HEK293 (cell line): ENCODE data around the gene RHBDL3.

Source experiments
- GLIS1 ChIP-seq: fragments of 450-650 bp; formaldehyde crosslinking; IDR thresholded peaks from 2 replicates; pipeline ENCODE4 v1.5.1; 2016; ENCODE audit warnings: missing biosample characterization, missing genetic modification characterization
- GLIS2 ChIP-seq: fragments of 450-650 bp; formaldehyde crosslinking; IDR thresholded peaks from 2 replicates; pipeline ENCODE4 v1.5.1; 2016; ENCODE audit warnings: missing biosample characterization, missing genetic modification characterization
- PRDM2 ChIP-seq: fragments of 450-650 bp; formaldehyde crosslinking; IDR thresholded peaks from 2 replicates; pipeline ENCODE4 v1.5.1; 2016; ENCODE audit warnings: missing biosample characterization, missing genetic modification characterization, borderline replicate concordance
- SCRT1 ChIP-seq: fragments of 450-650 bp; formaldehyde crosslinking; IDR thresholded peaks from 2 replicates; pipeline ENCODE4 v1.5.1; 2016; ENCODE audit warnings: missing biosample characterization, missing genetic modification characterization, borderline replicate concordance
- TCF7L2 ChIP-seq: IDR thresholded peaks from 2 replicates; pipeline ENCODE4 v1.6.1; 2011; ENCODE audit warnings: low read depth, mild to moderate bottlenecking, inconsistent platforms, low read length, moderate library complexity, borderline replicate concordance
- YY2 ChIP-seq: fragments of 450-650 bp; formaldehyde crosslinking; IDR thresholded peaks from 2 replicates; pipeline ENCODE4 v1.5.1; 2016; ENCODE audit warnings: missing biosample characterization, missing genetic modification characterization
- ZBTB20 ChIP-seq: fragments of 450-650 bp; formaldehyde crosslinking; IDR thresholded peaks from 2 replicates; pipeline ENCODE4 v1.5.1; 2016; ENCODE audit warnings: missing biosample characterization, missing genetic modification characterization
- ZBTB44 ChIP-seq: fragments of 450-650 bp; IDR thresholded peaks from 2 replicates; pipeline ENCODE4 v1.5.1; 2018; ENCODE audit warnings: missing biosample characterization, mild to moderate bottlenecking, missing genetic modification characterization
- ZNF10 ChIP-seq: fragments of 450-650 bp; formaldehyde crosslinking; IDR thresholded peaks from 2 replicates; pipeline ENCODE4 v1.5.1; 2017; ENCODE audit warnings: missing biosample characterization, missing genetic modification characterization
- ZNF184 ChIP-seq: fragments of 450-650 bp; IDR thresholded peaks from 2 replicates; pipeline ENCODE4 v1.5.1; 2018; ENCODE audit warnings: missing biosample characterization, mild to moderate bottlenecking, missing genetic modification characterization
- ZNF2 ChIP-seq: fragments of 450-650 bp; formaldehyde crosslinking; IDR thresholded peaks from 2 replicates; pipeline ENCODE4 v1.5.1; 2016; ENCODE audit warnings: missing biosample characterization, missing genetic modification characterization
- ZNF280D ChIP-seq: fragments of 450-650 bp; formaldehyde crosslinking; IDR thresholded peaks from 2 replicates; pipeline ENCODE4 v1.5.1; 2016; ENCODE audit warnings: missing biosample characterization, missing genetic modification characterization
- ZNF311 ChIP-seq: fragments of 450-650 bp; formaldehyde crosslinking; IDR thresholded peaks from 2 replicates; pipeline ENCODE4 v1.5.1; 2017; ENCODE audit warnings: missing biosample characterization, missing genetic modification characterization, borderline replicate concordance
- ZNF335 ChIP-seq: fragments of 450-650 bp; formaldehyde crosslinking; conservative IDR thresholded peaks from 2 replicates; pipeline ENCODE4 v1.5.1; 2016; ENCODE audit warnings: missing biosample characterization, missing genetic modification characterization
- ZNF398 ChIP-seq: fragments of 450-650 bp; formaldehyde crosslinking; IDR thresholded peaks from 2 replicates; pipeline ENCODE4 v1.5.1; 2017; ENCODE audit warnings: missing biosample characterization, missing genetic modification characterization
- ZNF48 ChIP-seq: fragments of 450-650 bp; formaldehyde crosslinking; IDR thresholded peaks from 2 replicates; pipeline ENCODE4 v1.5.1; 2016; ENCODE audit warnings: missing biosample characterization, missing genetic modification characterization
- ZNF510 ChIP-seq: fragments of 450-650 bp; formaldehyde crosslinking; IDR thresholded peaks from 2 replicates; pipeline ENCODE4 v1.5.1; 2018; ENCODE audit warnings: mild to moderate bottlenecking, missing genetic modification characterization, missing biosample characterization; ENCODE audit not compliant: insufficient replicate concordance
- ZNF585B ChIP-seq: fragments of 450-650 bp; formaldehyde crosslinking; IDR thresholded peaks from 2 replicates; pipeline ENCODE4 v1.5.1; 2016; ENCODE audit warnings: missing biosample characterization, missing genetic modification characterization
- ZNF596 ChIP-seq: fragments of 450-650 bp; IDR thresholded peaks from 2 replicates; pipeline ENCODE4 v1.5.0; 2018; ENCODE audit warnings: missing biosample characterization, mild to moderate bottlenecking, missing genetic modification characterization, moderate library complexity
- ZNF610 ChIP-seq: fragments of 450-650 bp; formaldehyde crosslinking; IDR thresholded peaks from 2 replicates; pipeline ENCODE4 v1.5.1; 2016; ENCODE audit warnings: missing biosample characterization, missing genetic modification characterization, borderline replicate concordance
- ZNF639 ChIP-seq: fragments of 450-650 bp; formaldehyde crosslinking; IDR thresholded peaks from 2 replicates; pipeline ENCODE4 v1.5.1; 2016; ENCODE audit warnings: missing biosample characterization, missing genetic modification characterization
- ZNF677 ChIP-seq: fragments of 450-650 bp; IDR thresholded peaks from 2 replicates; pipeline ENCODE4 v1.5.0; 2018; ENCODE audit warnings: missing biosample characterization, mild to moderate bottlenecking, missing genetic modification characterization, moderate library complexity
- ZNF704 ChIP-seq: fragments of 450-650 bp; formaldehyde crosslinking; IDR thresholded peaks from 2 replicates; pipeline ENCODE4 v1.5.1; 2016; ENCODE audit warnings: missing biosample characterization, missing genetic modification characterization
- ZNF791 ChIP-seq: fragments of 450-650 bp; formaldehyde crosslinking; IDR thresholded peaks from 2 replicates; pipeline ENCODE4 v1.5.1; 2016; ENCODE audit warnings: missing biosample characterization, missing genetic modification characterization

RHBDL3 gene

GRCh38 chr17:32341857-32342602, 76.4 kb downstream of the RHBDL3 start, which contains the start of gene C17orf75 (continued):
- TF ChIP-seq ZNF704 (no peak), ZNF2 (tag by site-specific recombination) (peak; percentile 92), ZNF48 (tag by site-specific recombination) (no peak), ZNF184 (peak; percentile 88), ZNF791 (no peak), TCF7L2 (no peak; the same call in 1 of the 2 replicates), ZNF280D (no peak), GLIS1 (tag by site-specific recombination) (no peak; the same call in 1 of the 2 replicates), ZNF596 (tag by site-specific recombination) (no peak), PRDM2 (no peak), GLIS2 (tag by site-specific recombination) (no peak; the same call in 1 of the 2 replicates), ZNF610 (tag by site-specific recombination) (peak; percentile 93), ZNF10 (peak; percentile 90), ZNF311 (tag by site-specific recombination) (no peak), ZNF585B (tag by site-specific recombination) (no peak), YY2 (tag by site-specific recombination) (peak; percentile 84), ZNF639 (tag by site-specific recombination) (peak; percentile 99), SCRT1 (tag by site-specific recombination) (0 out of 2 replicates have a peak, but pooled peaks have one; percentile 21), ZNF510 (tag by site-specific recombination) (no peak), ZNF398 (tag by site-specific recombination) (no peak), ZNF335 (peak; percentile 83), ZBTB44 (tag by site-specific recombination) (peak; percentile 71), ZNF677 (tag by site-specific recombination) (0 out of 2 replicates have a peak, but pooled peaks have one; percentile 4), ZBTB20 (tag by site-specific recombination) (peak; percentile 83)
